Calu3 (cell line): ENCODE data around the gene LRRFIP2. TPM values are rescaled to one million over a fixed set of nuclear protein-coding genes. Genes with fewer than 3 reads are reported as not detected.

Source experiments
- BruUV-seq: library from RNA; stranded (reverse); fragments of 400-500 nt; replicated peaks from 2 replicates; lab custom pipeline; 2021; lab: Mats Ljungman, UMichigan
- CTCF ChIA-PET: fragments of 300-600 bp; sonication (Branson Sonifier 250); formaldehyde crosslinking; loops from one replicate; lab custom pipeline; 2022; ENCODE audit warnings: antibody characterized with exemption; lab: Charles Lee
- DNase-seq: peaks from one replicate; pipeline ENCODE4 v3.0.0; 2022
- H3K27ac Mint-ChIP-seq: one replicate; pipeline ENCODE4 v1.8.0; 2022; ENCODE audit warnings: mixed read lengths; ENCODE audit not compliant: unreplicated experiment
- H3K27me3 Mint-ChIP-seq: one replicate; pipeline ENCODE4 v1.8.0; 2022; ENCODE audit warnings: mixed read lengths; ENCODE audit not compliant: unreplicated experiment
- H3K36me3 Mint-ChIP-seq: one replicate; pipeline ENCODE4 v1.8.0; 2022; ENCODE audit warnings: mild to moderate bottlenecking, moderate library complexity, mixed read lengths; ENCODE audit not compliant: insufficient read depth, unreplicated experiment
- H3K4me1 Mint-ChIP-seq: one replicate; pipeline ENCODE4 v1.8.0; 2022; ENCODE audit warnings: mild to moderate bottlenecking, low read depth, mixed read lengths; ENCODE audit not compliant: unreplicated experiment
- H3K4me3 Mint-ChIP-seq: one replicate; pipeline ENCODE4 v1.8.0; 2022; ENCODE audit warnings: mild to moderate bottlenecking, low read depth, moderate library complexity, mixed read lengths; ENCODE audit not compliant: unreplicated experiment
- H3K9me3 Mint-ChIP-seq: one replicate; pipeline ENCODE4 v1.8.0; 2022; ENCODE audit warnings: low read depth, mixed read lengths; ENCODE audit not compliant: unreplicated experiment
- intact Hi-C: fragments of 100-400 bp; cut with micrococcal nuclease; formaldehyde crosslinking; loops from one replicate; pipeline ENCODE4 v1.10.0; 2022; ENCODE audit not compliant: unreplicated experiment
- total RNA-seq: library from RNA; stranded (reverse); gene quantifications from 2 replicates; pipeline ENCODE4 v1.2.3, GENCODE V29; 2022
- TF ChIP-seq, protein P1 (sequence below): fragments of 200-600 bp; IDR thresholded peaks from one replicate; pipeline ENCODE4 v1.8.0; 2022; ENCODE audit warnings: antibody characterized with exemption; ENCODE audit not compliant: unreplicated experiment

Gene LRRFIP2
- total RNA-seq, 1 experiment from 2014 or later, result 38.8 TPM

DNA sequence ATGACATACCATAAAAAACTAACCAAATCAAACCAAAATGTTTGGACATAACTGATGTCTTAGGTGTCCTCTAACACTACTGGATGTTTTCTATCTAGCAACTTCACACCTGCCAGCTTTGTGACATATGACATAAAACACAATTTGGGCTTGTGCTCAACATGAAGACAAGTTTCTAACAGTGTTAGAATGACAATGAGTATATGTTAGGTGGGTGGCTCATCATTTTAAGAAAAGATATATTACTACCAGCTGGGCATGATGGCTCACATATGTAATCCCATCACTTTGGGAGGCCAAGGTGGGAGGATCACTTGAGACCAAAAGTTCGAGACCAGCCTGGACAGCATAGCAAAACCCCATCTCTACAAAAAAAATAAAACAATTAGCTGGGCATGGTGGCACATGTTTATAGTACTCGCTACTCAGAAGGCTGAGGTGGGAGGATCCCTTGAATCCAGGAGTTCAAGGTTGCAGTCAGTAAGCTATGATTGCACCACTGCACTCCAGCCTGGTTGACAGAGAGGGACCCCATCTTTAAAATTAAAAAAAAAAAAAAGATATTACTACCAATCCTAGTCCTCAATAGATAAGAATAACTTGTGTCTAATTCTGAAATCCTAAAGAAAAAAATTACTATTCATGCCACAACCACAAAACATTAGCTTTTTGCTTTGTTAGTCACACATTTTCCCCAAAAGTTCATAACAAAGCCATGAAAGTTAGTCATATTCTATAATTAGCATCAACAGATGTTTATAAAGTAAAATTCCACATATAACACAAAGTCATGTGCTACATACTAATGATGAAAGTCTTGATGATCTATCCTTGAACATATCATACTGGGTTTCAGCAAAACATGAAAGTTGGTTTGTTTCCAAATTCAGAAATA, 59.9 kb downstream of the LRRFIP2 start:
- TF ChIP-seq, protein P1, sequence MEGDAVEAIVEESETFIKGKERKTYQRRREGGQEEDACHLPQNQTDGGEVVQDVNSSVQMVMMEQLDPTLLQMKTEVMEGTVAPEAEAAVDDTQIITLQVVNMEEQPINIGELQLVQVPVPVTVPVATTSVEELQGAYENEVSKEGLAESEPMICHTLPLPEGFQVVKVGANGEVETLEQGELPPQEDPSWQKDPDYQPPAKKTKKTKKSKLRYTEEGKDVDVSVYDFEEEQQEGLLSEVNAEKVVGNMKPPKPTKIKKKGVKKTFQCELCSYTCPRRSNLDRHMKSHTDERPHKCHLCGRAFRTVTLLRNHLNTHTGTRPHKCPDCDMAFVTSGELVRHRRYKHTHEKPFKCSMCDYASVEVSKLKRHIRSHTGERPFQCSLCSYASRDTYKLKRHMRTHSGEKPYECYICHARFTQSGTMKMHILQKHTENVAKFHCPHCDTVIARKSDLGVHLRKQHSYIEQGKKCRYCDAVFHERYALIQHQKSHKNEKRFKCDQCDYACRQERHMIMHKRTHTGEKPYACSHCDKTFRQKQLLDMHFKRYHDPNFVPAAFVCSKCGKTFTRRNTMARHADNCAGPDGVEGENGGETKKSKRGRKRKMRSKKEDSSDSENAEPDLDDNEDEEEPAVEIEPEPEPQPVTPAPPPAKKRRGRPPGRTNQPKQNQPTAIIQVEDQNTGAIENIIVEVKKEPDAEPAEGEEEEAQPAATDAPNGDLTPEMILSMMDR, result no peak
- Mint-ChIP-seq H3K4me1 (no peaks in the 10 kb centered on the region), H3K27ac (no peak overlapping the region), H3K4me3 (no peak overlapping the region), H3K27me3 (no peaks in the 10 kb centered on the region), H3K9me3 (no peaks in the 10 kb centered on the region), H3K36me3 (no peaks in the 10 kb centered on the region)
- BruUV-seq, result no TSS peak
- no peak for DNase-seq
- CTCF ChIA-PET, result no interaction called here
- intact Hi-C loops, result no loop called here

DNA sequence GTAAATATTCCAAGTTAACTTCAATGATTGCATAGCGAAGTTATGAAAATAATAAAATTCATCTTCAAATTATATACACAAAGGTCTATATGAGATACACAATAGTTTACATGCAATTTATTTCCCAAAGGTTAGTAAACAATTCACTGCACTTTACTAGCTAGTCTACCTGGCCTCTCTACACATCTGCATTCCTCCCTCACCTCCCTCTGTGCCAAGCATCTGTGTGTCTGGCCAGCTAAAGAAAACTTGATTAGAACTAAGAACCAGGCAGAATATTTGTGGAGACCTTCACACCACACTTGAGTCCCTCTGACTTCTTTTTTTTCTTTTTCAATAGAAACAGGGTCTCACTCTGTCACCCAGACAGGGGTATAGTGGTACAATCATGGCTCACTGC, 61.4 kb downstream of the LRRFIP2 start:
- no peaks in the 10 kb centered on the region for H3K36me3 Mint-ChIP-seq
- CTCF ChIA-PET, result no interaction called here
- H3K27ac Mint-ChIP-seq, result no peak overlapping the region
- no peaks in the 10 kb centered on the region for H3K9me3 Mint-ChIP-seq
- no peaks in the 10 kb centered on the region for H3K4me1 Mint-ChIP-seq
- H3K27me3 Mint-ChIP-seq, result no peaks in the 10 kb centered on the region
- intact Hi-C loops, result no loop called here
- DNase-seq, result no peak
- TF ChIP-seq, protein P1, result no peak
- BruUV-seq, result no TSS peak
- no peak overlapping the region for H3K4me3 Mint-ChIP-seq

DNA sequence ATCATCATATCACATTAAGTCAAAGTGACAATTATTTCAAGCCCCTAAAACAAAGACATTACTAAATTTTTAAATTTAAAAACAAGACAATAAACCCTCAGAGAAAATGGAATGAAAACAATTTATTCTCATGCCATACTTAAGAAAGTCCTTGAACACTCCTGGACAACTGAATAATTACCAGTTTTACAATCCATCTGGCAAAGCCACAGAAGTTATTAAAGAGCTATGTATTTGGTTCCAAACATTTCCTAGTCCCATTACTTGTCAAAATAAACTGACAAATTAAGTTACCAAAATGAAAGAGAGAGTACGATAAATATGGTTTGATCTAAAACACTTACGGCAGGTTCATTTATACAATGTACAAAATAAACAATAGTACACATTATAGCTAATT, 63.2 kb downstream of the LRRFIP2 start:
- H3K4me3 Mint-ChIP-seq, result no peak overlapping the region
- no peaks in the 10 kb centered on the region for H3K27me3 Mint-ChIP-seq
- no peaks in the 10 kb centered on the region for H3K4me1 Mint-ChIP-seq
- CTCF ChIA-PET, result no interaction called here
- H3K27ac Mint-ChIP-seq, result no peak overlapping the region
- H3K9me3 Mint-ChIP-seq, result no peaks in the 10 kb centered on the region
- intact Hi-C loops, result no loop called here
- no peak for DNase-seq
- H3K36me3 Mint-ChIP-seq, result no peaks in the 10 kb centered on the region
- TF ChIP-seq, protein P1, result no peak
- no TSS peak for BruUV-seq

DNA sequence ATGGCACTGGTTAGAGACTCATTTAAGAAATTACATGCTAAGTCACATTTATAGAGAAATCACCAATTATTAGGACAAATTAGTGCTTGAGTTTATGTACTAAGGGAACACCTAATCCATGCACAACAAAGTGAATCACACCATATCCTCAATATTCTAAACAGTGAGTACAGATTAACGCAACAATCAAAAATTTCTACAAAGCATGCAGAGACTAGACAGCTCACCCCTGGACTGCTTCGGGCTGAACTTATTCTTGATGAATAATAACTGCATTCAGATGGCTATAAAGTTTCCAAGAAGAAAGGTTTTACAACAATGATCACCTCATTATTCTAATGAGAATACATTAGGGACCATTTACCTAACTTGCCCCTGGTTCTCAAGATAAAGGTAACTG, 66.5 kb downstream of the LRRFIP2 start:
- Mint-ChIP-seq H3K4me3 (no peak overlapping the region), H3K36me3 (no peaks in the 10 kb centered on the region), H3K27ac (no peak overlapping the region), H3K4me1 (peaks cover 12% of the 10 kb centered on the region), H3K9me3 (no peaks in the 10 kb centered on the region), H3K27me3 (no peaks in the 10 kb centered on the region)
- CTCF ChIA-PET, result no interaction called here
- no peak for DNase-seq
- intact Hi-C loops, result no loop called here
- BruUV-seq, result no TSS peak
- TF ChIP-seq, protein P1, result no peak
